GM21528 (cell line): ENCODE measurements around the gene VAPA.

Source experiments
- ATAC-seq: cut with Tn5 transposase; IDR thresholded peaks from one replicate; pipeline ENCODE4 v1.9.1; 2021; ENCODE audit warnings: mild to moderate bottlenecking, moderate library complexity; ENCODE audit not compliant: unreplicated experiment, low FRiP score

VAPA gene

GRCh38 chr18:9931146-9931545 lies 17.3 kb downstream of the VAPA start:
- ATAC-seq: no peak

GRCh38 chr18:9931678-9932077 lies 17.9 kb downstream of the VAPA start:
- no peak for ATAC-seq

GRCh38 chr18:9933865-9934264 lies 20.0 kb downstream of the VAPA start:
- no peak for ATAC-seq

GRCh38 chr18:9934274-9934673 lies 20.5 kb downstream of the VAPA start:
- ATAC-seq: no peak

- no peak for ATAC-seq
Observed at GRCh38 chr18:9941103-9941502, 27.3 kb downstream of the VAPA start.

- no peak for ATAC-seq
Observed at GRCh38 chr18:9941660-9942059, 27.8 kb downstream of the VAPA start.

- ATAC-seq: no peak
Observed at GRCh38 chr18:9943311-9943710, 29.5 kb downstream of the VAPA start.

- no peak for ATAC-seq
Observed at GRCh38 chr18:9944805-9945204, 31.0 kb downstream of the VAPA start.

- ATAC-seq: no peak
Observed at GRCh38 chr18:9946831-9947230, 33.0 kb downstream of the VAPA start.

- ATAC-seq: no peak
Observed at GRCh38 chr18:9947248-9947647, 33.4 kb downstream of the VAPA start.

- ATAC-seq: no peak
Observed at GRCh38 chr18:9949315-9949714, 35.5 kb downstream of the VAPA start.

GRCh38 chr18:9949861-9950260 lies 36.0 kb downstream of the VAPA start:
- no peak for ATAC-seq

GRCh38 chr18:9950289-9951016 lies 36.6 kb downstream of the VAPA start:
- ATAC-seq: no peak

GRCh38 chr18:9951022-9951859 lies 37.4 kb downstream of the VAPA start:
- no peak for ATAC-seq

GRCh38 chr18:9952633-9953416 lies 39.0 kb downstream of the VAPA start:
- ATAC-seq: no peak

GRCh38 chr18:9958861-9959399 lies 45.1 kb downstream of the VAPA start:
- ATAC-seq: no peak

- ATAC-seq: no peak
Observed at GRCh38 chr18:9959564-9959963, 45.7 kb downstream of the VAPA start.

- ATAC-seq: no peak
Observed at GRCh38 chr18:9960258-9960904, 46.6 kb downstream of the VAPA start.

- ATAC-seq: no peak
Observed at GRCh38 chr18:9961041-9961440, 47.2 kb downstream of the VAPA start.
